WTC11 (cell line): ENCODE data around the gene SAPCD2. TPM values are rescaled to one million over a fixed set of nuclear protein-coding genes. Genes with fewer than 3 reads are reported as not detected.
A peak's percentile ranks its signal among the peaks of the same experiment; 100 is the strongest.

ENCODE experiments used
- ATAC-seq: fragments of 200-7000 bp; cut with Tn5 transposase; 2 replicates; pipeline ENCODE4 v1.10.0; 2021; ENCODE audit warnings: mild to moderate bottlenecking, moderate library complexity
- CTCF ChIA-PET: fragments of 300-600 bp; sonication (Branson Sonifier 250); formaldehyde crosslinking; loops from one replicate; lab custom pipeline; 2021; ENCODE audit warnings: antibody characterized with exemption; lab: Charles Lee
- POLR2A ChIA-PET: fragments of 350-600 bp; sonication (Branson Sonifier 250); formaldehyde crosslinking; loops from one replicate; lab custom pipeline; 2021; ENCODE audit warnings: antibody characterized with exemption; lab: Charles Lee
- DNase-seq: peaks from one replicate; pipeline ENCODE4 v3.0.0; 2021; ENCODE audit warnings: low spot score
- H3K27ac Mint-ChIP-seq: 2 replicates; pipeline ENCODE4 v1.8.0; 2021; ENCODE audit warnings: mixed read lengths
- H3K27me3 Mint-ChIP-seq: 2 replicates; pipeline ENCODE4 v1.8.0; 2021; ENCODE audit warnings: low read depth, mild to moderate bottlenecking, moderate library complexity, mixed read lengths
- H3K36me3 Mint-ChIP-seq: 2 replicates; pipeline ENCODE4 v1.8.0; 2021; ENCODE audit warnings: mixed read lengths
- H3K4me1 Mint-ChIP-seq: 2 replicates; pipeline ENCODE4 v1.8.0; 2022; ENCODE audit warnings: mixed read lengths
- H3K4me3 Mint-ChIP-seq: 2 replicates; pipeline ENCODE4 v1.8.0; 2021; ENCODE audit warnings: mild to moderate bottlenecking, moderate library complexity, mixed read lengths
- H3K9me3 Mint-ChIP-seq: 2 replicates; pipeline ENCODE4 v1.8.0; 2021; ENCODE audit warnings: mixed read lengths
- ATF1 ChIP-seq: sonication (generic); formaldehyde crosslinking; IDR thresholded peaks from 2 replicates; pipeline ENCODE4 v1.8.1; 2023; ENCODE audit warnings: mild to moderate bottlenecking, moderate library complexity, missing genetic modification reagents
- EMX1 ChIP-seq: fragments of 250-450 bp; sonication (Bioruptor Pico); IDR thresholded peaks from 2 replicates; pipeline ENCODE4 v1.8.0; 2021; ENCODE audit warnings: mild to moderate bottlenecking
- ESRRA ChIP-seq: sonication (generic); formaldehyde crosslinking; IDR thresholded peaks from 2 replicates; pipeline ENCODE4 v1.8.1; 2022; ENCODE audit warnings: mild to moderate bottlenecking, missing genetic modification reagents, borderline replicate concordance
- FOXP1 ChIP-seq: sonication (generic); formaldehyde crosslinking; IDR thresholded peaks from 2 replicates; pipeline ENCODE4 v1.8.0; 2022; ENCODE audit warnings: missing genetic modification reagents, mild to moderate bottlenecking, moderate library complexity, borderline replicate concordance
- KAT7 ChIP-seq: sonication (generic); formaldehyde crosslinking; IDR thresholded peaks from 2 replicates; pipeline ENCODE4 v1.8.1; 2023; ENCODE audit warnings: missing genetic modification reagents, mild to moderate bottlenecking, borderline replicate concordance
- NR1H2 ChIP-seq: sonication (generic); formaldehyde crosslinking; IDR thresholded peaks from 2 replicates; pipeline ENCODE4 v1.9.0; 2021; ENCODE audit warnings: mild to moderate bottlenecking, moderate library complexity, missing genetic modification reagents
- OVOL2 ChIP-seq: fragments of 250-450 bp; sonication (Bioruptor Pico); IDR thresholded peaks from 2 replicates; pipeline ENCODE4 v1.9.0; 2021; ENCODE audit warnings: mild to moderate bottlenecking, borderline replicate concordance
- ZNF121 ChIP-seq: sonication (generic); formaldehyde crosslinking; IDR thresholded peaks from 2 replicates; pipeline ENCODE4 v1.8.0; 2023; ENCODE audit warnings: missing genetic modification reagents
- ZNF219 ChIP-seq: sonication (generic); formaldehyde crosslinking; IDR thresholded peaks from 2 replicates; pipeline ENCODE4 v1.8.0; 2023; ENCODE audit warnings: missing genetic modification reagents, mild to moderate bottlenecking, borderline replicate concordance
- ZNF232 ChIP-seq: sonication (generic); formaldehyde crosslinking; IDR thresholded peaks from 2 replicates; pipeline ENCODE4 v1.8.0; 2022; ENCODE audit warnings: mild to moderate bottlenecking, missing genetic modification reagents
- ZNF317 ChIP-seq: sonication (generic); formaldehyde crosslinking; IDR thresholded peaks from 2 replicates; pipeline ENCODE4 v1.8.1; 2023; ENCODE audit warnings: low read depth, mild to moderate bottlenecking, moderate library complexity, missing genetic modification reagents, borderline replicate concordance
- total RNA-seq: library from RNA; stranded (reverse); gene quantifications from 3 replicates; pipeline ENCODE4 v1.2.3, GENCODE V29; 2021
- TF ChIP-seq, protein P1 (sequence below): fragments of 250-450 bp; sonication (Bioruptor Pico); IDR thresholded peaks from 2 replicates; pipeline ENCODE4 v1.9.0; 2021; ENCODE audit warnings: mild to moderate bottlenecking
- TF ChIP-seq, protein P2 (sequence below): sonication (generic); formaldehyde crosslinking; IDR thresholded peaks from 2 replicates; pipeline ENCODE4 v1.8.1; 2023; ENCODE audit warnings: mild to moderate bottlenecking, missing genetic modification reagents, moderate library complexity
- TF ChIP-seq, protein P3 (sequence below): sonication (generic); formaldehyde crosslinking; IDR thresholded peaks from 2 replicates; pipeline ENCODE4 v1.8.0; 2022; ENCODE audit warnings: mild to moderate bottlenecking, missing genetic modification reagents
- TF ChIP-seq, protein P4 (sequence below): fragments of 250-450 bp; sonication (Bioruptor Pico); IDR thresholded peaks from 2 replicates; pipeline ENCODE4 v2.1.2; 2022; ENCODE audit warnings: mild to moderate bottlenecking, moderate library complexity
- TF ChIP-seq, protein P5 (sequence below): sonication (generic); formaldehyde crosslinking; IDR thresholded peaks from 2 replicates; pipeline ENCODE4 v1.8.1; 2023; ENCODE audit warnings: mild to moderate bottlenecking, missing genetic modification reagents, borderline replicate concordance
- TF ChIP-seq, protein P6 (sequence below): sonication (generic); formaldehyde crosslinking; IDR thresholded peaks from 2 replicates; pipeline ENCODE4 v1.8.0; 2022; ENCODE audit warnings: mild to moderate bottlenecking, missing genetic modification reagents
- TF ChIP-seq, protein P7 (sequence below): sonication (generic); formaldehyde crosslinking; IDR thresholded peaks from 2 replicates; pipeline ENCODE4 v1.8.1; 2022; ENCODE audit warnings: missing genetic modification reagents, borderline replicate concordance

Gene SAPCD2
- total RNA-seq, 1 experiment from 2014 or later, result 67.0 TPM

DNA sequence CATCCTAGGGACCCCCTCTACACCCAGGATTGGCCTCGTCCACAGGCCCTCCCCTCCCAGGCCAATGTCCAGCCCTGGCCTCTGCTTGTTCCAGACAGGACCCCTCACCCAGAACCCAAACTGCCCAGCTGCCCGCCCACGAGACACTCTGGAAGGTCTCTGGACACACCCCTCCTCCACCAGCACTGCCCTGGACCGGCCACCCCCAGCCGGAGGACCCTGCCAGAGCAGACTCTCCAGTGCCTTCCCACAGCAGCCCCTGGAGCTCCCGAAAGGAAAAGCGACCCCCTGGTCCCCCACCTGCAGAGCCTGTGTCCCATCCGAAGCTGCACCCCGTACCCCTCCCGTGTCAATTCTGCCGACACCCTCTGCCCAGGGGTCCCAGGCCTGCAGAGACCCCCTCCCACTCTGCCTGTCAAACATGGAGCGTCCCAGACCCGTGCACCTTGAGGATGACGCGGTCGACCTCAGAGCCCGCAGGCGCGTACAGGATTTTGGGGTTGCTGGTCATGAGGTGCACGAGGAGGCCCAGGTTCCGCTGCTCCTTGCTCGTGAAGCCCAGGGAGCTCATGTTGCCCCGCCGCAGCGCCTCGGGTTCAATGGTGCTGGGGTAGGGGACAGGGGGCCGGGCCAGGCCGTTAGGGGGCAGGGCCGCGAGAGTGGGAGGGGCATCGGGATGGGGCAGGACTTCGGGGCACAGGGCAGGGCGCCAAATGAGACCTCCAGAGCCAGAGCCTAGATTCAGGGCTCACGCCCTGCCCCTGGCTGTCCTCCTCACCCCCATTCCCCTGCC, 50.3 kb downstream of the SAPCD2 start:
- Mint-ChIP-seq H3K27ac (peak overlapping the region; percentile 41; the same call in 1 of the 2 replicates), H3K27me3 (no peaks in the 10 kb centered on the region), H3K4me3 (no peak overlapping the region), H3K4me1 (no peaks in the 10 kb centered on the region; the same call in 1 of the 2 replicates), H3K9me3 (no peaks in the 10 kb centered on the region), H3K36me3 (peaks cover 9% of the 10 kb centered on the region)
- TF ChIP-seq ZNF232 (CRISPR knock-in tag) (no peak), OVOL2 (CRISPR knock-in tag) (no peak), FOXP1 (CRISPR knock-in tag) (no peak), ESRRA (CRISPR knock-in tag) (no peak), EMX1 (CRISPR knock-in tag) (no peak)
- TF ChIP-seq, protein P1, sequence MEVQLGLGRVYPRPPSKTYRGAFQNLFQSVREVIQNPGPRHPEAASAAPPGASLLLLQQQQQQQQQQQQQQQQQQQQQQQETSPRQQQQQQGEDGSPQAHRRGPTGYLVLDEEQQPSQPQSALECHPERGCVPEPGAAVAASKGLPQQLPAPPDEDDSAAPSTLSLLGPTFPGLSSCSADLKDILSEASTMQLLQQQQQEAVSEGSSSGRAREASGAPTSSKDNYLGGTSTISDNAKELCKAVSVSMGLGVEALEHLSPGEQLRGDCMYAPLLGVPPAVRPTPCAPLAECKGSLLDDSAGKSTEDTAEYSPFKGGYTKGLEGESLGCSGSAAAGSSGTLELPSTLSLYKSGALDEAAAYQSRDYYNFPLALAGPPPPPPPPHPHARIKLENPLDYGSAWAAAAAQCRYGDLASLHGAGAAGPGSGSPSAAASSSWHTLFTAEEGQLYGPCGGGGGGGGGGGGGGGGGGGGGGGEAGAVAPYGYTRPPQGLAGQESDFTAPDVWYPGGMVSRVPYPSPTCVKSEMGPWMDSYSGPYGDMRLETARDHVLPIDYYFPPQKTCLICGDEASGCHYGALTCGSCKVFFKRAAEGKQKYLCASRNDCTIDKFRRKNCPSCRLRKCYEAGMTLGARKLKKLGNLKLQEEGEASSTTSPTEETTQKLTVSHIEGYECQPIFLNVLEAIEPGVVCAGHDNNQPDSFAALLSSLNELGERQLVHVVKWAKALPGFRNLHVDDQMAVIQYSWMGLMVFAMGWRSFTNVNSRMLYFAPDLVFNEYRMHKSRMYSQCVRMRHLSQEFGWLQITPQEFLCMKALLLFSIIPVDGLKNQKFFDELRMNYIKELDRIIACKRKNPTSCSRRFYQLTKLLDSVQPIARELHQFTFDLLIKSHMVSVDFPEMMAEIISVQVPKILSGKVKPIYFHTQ (CRISPR knock-in tag), result no peak
- ChIA-PET POLR2A (no interaction called here), CTCF (interaction anchor here (0.7 to 3.9 kb wide), 6 partner anchors 10 to 188 kb away, joined by 3 to 38 read pairs (median 4); partner anchors contain the start of gene FUT7)
- DNase-seq (no peak), ATAC-seq (no peak)

DNA sequence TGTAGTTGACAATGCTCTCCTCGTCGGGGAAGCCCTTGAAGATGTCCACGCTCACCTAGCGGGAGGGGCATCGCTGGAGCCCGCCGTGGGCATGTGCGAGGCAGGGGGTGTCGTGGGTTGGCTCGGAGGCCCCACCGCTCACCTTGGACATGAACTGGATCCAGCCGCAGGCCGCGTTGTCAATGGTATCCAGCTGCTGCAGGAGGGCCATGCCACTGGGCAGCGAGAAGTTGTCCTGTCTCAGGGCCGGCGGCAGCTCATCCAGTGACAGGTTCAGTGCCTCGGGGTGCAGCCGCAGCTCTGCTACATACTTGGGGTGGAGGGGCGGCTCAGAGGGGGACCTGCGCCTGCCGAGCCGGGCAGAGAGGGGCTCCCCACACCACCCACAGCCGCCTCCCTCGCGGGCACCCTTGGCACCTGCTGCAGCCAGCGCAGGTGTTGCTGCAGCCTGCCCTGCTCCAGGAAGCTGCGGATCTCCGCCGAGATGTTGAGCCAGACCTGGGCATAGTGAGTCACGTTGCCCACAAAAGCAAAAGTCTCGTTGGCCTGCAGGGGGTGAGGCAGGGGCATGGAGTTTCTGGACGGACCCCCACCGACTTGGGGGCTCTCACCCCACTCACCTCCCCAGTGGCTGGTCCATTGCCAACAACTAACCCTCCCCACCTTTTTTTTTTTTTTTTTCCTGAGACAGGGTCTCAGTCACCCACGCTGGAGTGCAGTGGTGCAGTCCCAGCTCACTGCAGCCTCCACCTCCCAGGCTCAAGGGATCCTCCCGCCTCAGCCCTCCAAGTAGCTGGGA, 51.4 kb downstream of the SAPCD2 start:
- no peaks in the 10 kb centered on the region for H3K27me3 Mint-ChIP-seq
- CTCF ChIA-PET, result interaction anchor here (0.7 to 3.9 kb wide), 7 partner anchors 10 to 187 kb away, joined by 3 to 38 read pairs (median 4); partner anchors contain the start of gene FUT7
- no peak overlapping the region for H3K27ac Mint-ChIP-seq
- H3K4me3 Mint-ChIP-seq, result no peak overlapping the region
- H3K36me3 Mint-ChIP-seq, result peaks cover 9% of the 10 kb centered on the region
- no peaks in the 10 kb centered on the region; the same call in 1 of the 2 replicates for H3K4me1 Mint-ChIP-seq
- POLR2A ChIA-PET, result no interaction called here
- DNase-seq (no peak), ATAC-seq (no peak)
- H3K9me3 Mint-ChIP-seq, result no peaks in the 10 kb centered on the region
- TF ChIP-seq, protein P2, sequence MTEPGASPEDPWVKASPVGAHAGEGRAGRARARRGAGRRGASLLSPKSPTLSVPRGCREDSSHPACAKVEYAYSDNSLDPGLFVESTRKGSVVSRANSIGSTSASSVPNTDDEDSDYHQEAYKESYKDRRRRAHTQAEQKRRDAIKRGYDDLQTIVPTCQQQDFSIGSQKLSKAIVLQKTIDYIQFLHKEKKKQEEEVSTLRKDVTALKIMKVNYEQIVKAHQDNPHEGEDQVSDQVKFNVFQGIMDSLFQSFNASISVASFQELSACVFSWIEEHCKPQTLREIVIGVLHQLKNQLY, result no peak
- TF ChIP-seq NR1H2 (CRISPR knock-in tag), result no peak
- TF ChIP-seq FOXP1 (CRISPR knock-in tag), result no peak
- TF ChIP-seq, protein P3, sequence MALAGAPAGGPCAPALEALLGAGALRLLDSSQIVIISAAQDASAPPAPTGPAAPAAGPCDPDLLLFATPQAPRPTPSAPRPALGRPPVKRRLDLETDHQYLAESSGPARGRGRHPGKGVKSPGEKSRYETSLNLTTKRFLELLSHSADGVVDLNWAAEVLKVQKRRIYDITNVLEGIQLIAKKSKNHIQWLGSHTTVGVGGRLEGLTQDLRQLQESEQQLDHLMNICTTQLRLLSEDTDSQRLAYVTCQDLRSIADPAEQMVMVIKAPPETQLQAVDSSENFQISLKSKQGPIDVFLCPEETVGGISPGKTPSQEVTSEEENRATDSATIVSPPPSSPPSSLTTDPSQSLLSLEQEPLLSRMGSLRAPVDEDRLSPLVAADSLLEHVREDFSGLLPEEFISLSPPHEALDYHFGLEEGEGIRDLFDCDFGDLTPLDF (CRISPR knock-in tag), result no peak
- no peak for TF ChIP-seq KAT7 (CRISPR knock-in tag)
- TF ChIP-seq ZNF121 (CRISPR knock-in tag), result no peak
- TF ChIP-seq, protein P4, sequence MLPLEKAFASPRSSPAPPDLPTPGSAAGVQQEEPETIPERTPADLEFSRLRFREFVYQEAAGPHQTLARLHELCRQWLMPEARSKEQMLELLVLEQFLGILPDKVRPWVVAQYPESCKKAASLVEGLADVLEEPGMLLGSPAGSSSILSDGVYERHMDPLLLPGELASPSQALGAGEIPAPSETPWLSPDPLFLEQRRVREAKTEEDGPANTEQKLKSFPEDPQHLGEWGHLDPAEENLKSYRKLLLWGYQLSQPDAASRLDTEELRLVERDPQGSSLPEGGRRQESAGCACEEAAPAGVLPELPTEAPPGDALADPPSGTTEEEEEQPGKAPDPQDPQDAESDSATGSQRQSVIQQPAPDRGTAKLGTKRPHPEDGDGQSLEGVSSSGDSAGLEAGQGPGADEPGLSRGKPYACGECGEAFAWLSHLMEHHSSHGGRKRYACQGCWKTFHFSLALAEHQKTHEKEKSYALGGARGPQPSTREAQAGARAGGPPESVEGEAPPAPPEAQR (CRISPR knock-in tag), result no peak
- TF ChIP-seq, protein P5, sequence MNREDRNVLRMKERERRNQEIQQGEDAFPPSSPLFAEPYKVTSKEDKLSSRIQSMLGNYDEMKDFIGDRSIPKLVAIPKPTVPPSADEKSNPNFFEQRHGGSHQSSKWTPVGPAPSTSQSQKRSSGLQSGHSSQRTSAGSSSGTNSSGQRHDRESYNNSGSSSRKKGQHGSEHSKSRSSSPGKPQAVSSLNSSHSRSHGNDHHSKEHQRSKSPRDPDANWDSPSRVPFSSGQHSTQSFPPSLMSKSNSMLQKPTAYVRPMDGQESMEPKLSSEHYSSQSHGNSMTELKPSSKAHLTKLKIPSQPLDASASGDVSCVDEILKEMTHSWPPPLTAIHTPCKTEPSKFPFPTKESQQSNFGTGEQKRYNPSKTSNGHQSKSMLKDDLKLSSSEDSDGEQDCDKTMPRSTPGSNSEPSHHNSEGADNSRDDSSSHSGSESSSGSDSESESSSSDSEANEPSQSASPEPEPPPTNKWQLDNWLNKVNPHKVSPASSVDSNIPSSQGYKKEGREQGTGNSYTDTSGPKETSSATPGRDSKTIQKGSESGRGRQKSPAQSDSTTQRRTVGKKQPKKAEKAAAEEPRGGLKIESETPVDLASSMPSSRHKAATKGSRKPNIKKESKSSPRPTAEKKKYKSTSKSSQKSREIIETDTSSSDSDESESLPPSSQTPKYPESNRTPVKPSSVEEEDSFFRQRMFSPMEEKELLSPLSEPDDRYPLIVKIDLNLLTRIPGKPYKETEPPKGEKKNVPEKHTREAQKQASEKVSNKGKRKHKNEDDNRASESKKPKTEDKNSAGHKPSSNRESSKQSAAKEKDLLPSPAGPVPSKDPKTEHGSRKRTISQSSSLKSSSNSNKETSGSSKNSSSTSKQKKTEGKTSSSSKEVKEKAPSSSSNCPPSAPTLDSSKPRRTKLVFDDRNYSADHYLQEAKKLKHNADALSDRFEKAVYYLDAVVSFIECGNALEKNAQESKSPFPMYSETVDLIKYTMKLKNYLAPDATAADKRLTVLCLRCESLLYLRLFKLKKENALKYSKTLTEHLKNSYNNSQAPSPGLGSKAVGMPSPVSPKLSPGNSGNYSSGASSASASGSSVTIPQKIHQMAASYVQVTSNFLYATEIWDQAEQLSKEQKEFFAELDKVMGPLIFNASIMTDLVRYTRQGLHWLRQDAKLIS (CRISPR knock-in tag), result no peak
- TF ChIP-seq ZNF219 (CRISPR knock-in tag), result no peak
- TF ChIP-seq, protein P6, sequence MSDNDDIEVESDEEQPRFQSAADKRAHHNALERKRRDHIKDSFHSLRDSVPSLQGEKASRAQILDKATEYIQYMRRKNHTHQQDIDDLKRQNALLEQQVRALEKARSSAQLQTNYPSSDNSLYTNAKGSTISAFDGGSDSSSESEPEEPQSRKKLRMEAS (CRISPR knock-in tag), result no peak
- TF ChIP-seq ZNF317 (CRISPR knock-in tag), result no peak
- no peak for TF ChIP-seq ATF1 (CRISPR knock-in tag)
- TF ChIP-seq, protein P7, sequence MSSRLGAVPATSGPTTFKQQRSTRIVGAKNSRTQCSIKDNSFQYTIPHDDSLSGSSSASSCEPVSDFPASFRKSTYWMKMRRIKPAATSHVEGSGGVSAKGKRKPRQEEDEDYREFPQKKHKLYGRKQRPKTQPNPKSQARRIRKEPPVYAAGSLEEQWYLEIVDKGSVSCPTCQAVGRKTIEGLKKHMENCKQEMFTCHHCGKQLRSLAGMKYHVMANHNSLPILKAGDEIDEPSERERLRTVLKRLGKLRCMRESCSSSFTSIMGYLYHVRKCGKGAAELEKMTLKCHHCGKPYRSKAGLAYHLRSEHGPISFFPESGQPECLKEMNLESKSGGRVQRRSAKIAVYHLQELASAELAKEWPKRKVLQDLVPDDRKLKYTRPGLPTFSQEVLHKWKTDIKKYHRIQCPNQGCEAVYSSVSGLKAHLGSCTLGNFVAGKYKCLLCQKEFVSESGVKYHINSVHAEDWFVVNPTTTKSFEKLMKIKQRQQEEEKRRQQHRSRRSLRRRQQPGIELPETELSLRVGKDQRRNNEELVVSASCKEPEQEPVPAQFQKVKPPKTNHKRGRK (CRISPR knock-in tag), result no peak
